ENCODE results near the gene LOXL3.

GRCh38 chr2:74554820-74555531, 1.2 kb upstream of the LOXL3 start:
- no peak for TF ChIP-seq CTCF (conservative IDR thresholded peaks at IDR 0.05; ENCODE audit: low read depth, low read length)
- TF ChIP-seq EZH2 (IDR thresholded peaks at IDR 0.05; ENCODE audit: borderline replicate concordance, low read depth, low read length, poor library complexity, severe bottlenecking), result no peak
